Panc1 (cell line): ENCODE measurements around the gene PRTFDC1. TPM values are rescaled to one million over a fixed set of nuclear protein-coding genes. Genes with fewer than 3 reads are reported as not detected.

Source experiments
- ATAC-seq: fragments of 200-7000 bp; cut with Tn5 transposase; 2 replicates; pipeline ENCODE4 v1.9.1; 2020; ENCODE audit warnings: mild to moderate bottlenecking, moderate library complexity
- BruUV-seq: library from RNA; stranded (reverse); fragments of 400-500 nt; replicated peaks from 2 replicates; lab custom pipeline; 2021; lab: Mats Ljungman, UMichigan
- CTCF ChIA-PET: fragments of 300-600 bp; sonication (Branson Sonifier 250); formaldehyde crosslinking; loops from one replicate; lab custom pipeline; 2022; ENCODE audit warnings: antibody characterized with exemption; lab: Charles Lee
- POLR2A ChIA-PET: fragments of 300-600 bp; sonication (Branson Sonifier 250); formaldehyde crosslinking; loops from one replicate; lab custom pipeline; 2022; ENCODE audit warnings: antibody characterized with exemption; lab: Charles Lee
- DNase-seq: peaks from one replicate; pipeline ENCODE4 v3.0.0-alpha.2; 2010; ENCODE audit warnings: low read depth, low spot score
- H3K27ac ChIP-seq: 2 replicates; pipeline ENCODE4 v1.5.1; 2011; ENCODE audit warnings: mild to moderate bottlenecking, low read length, inconsistent platforms
- H3K27me3 ChIP-seq: fragments of 200-500 bp; sonication (Bioruptor generic); 2 replicates; pipeline ENCODE4 v1.6.0; 2014; ENCODE audit warnings: low read length, inconsistent platforms; ENCODE audit not compliant: control insufficient read depth, insufficient read depth
- H3K36me3 ChIP-seq: fragments of 200-500 bp; sonication (Bioruptor generic); 2 replicates; pipeline ENCODE4 v1.5.1; 2014; ENCODE audit warnings: inconsistent platforms, mild to moderate bottlenecking, low read length, moderate library complexity; ENCODE audit not compliant: control insufficient read depth, insufficient read depth
- H3K4me1 ChIP-seq: 2 replicates; pipeline ENCODE4 v1.5.1; 2011; ENCODE audit warnings: inconsistent platforms, mild to moderate bottlenecking, low read length, moderate library complexity; ENCODE audit not compliant: control insufficient read depth, insufficient read depth
- H3K4me3 ChIP-seq, 2 experiments: 2 replicates each; pipeline ENCODE4 v1.5.1; 2011 to 2012; ENCODE audit warnings: low read depth in 2 of 2, low read length in 2 of 2, mild to moderate bottlenecking in 2 of 2, inconsistent platforms in 1 of 2, moderate library complexity in 1 of 2
- H3K9me3 ChIP-seq: fragments of 200-500 bp; sonication (Bioruptor generic); 2 replicates; pipeline ENCODE4 v1.5.1; 2014; ENCODE audit warnings: low read depth, mild to moderate bottlenecking, inconsistent platforms, low read length, moderate library complexity; ENCODE audit not compliant: control insufficient read depth, insufficient read depth
- CTCF ChIP-seq: fragments of 450-650 bp; IDR thresholded peaks from 2 replicates; pipeline ENCODE4 v1.5.1; 2017; ENCODE audit warnings: mild to moderate bottlenecking
- POLR2AphosphoS5 ChIP-seq: IDR thresholded peaks from 2 replicates; pipeline ENCODE4 v1.6.1; 2012; ENCODE audit warnings: mild to moderate bottlenecking, low read depth, low read length, moderate library complexity
- REST ChIP-seq, 2 experiments: IDR thresholded peaks; 2 replicates each; pipeline ENCODE4 v1.6.1; 2011 to 2012; ENCODE audit warnings: low read depth in 2 of 2, control low read depth in 1 of 2, low read length in 1 of 2, mild to moderate bottlenecking in 1 of 2, moderate library complexity in 1 of 2; ENCODE audit not compliant: insufficient read depth in 1 of 2
- SIN3A ChIP-seq: IDR thresholded peaks from 2 replicates; pipeline ENCODE4 v1.6.1; 2012; ENCODE audit warnings: low read depth, mild to moderate bottlenecking, low read length, moderate library complexity, borderline replicate concordance; ENCODE audit not compliant: insufficient read depth
- TCF7L2 ChIP-seq: IDR thresholded peaks from 2 replicates; pipeline ENCODE4 v1.6.1; 2011; ENCODE audit warnings: mild to moderate bottlenecking, low read depth, low read length, inconsistent platforms
- in situ Hi-C: cut with HindIII; loops from 2 replicates; pipeline ENCODE4 v1.10.0; 2016; ENCODE audit warnings: low sequenced_read_pairs, low pct_unique_long_range_greater_than_20kb
- intact Hi-C: fragments of 100-400 bp; cut with micrococcal nuclease; formaldehyde crosslinking; loops from one replicate; pipeline ENCODE4 v1.10.0; 2022; ENCODE audit not compliant: unreplicated experiment
- total RNA-seq: library from RNA; stranded (reverse); gene quantifications from one replicate; pipeline ENCODE4 v1.2.1, GENCODE V29; 2021; ENCODE audit not compliant: unreplicated experiment

PRTFDC1 gene
- total RNA-seq, 1 experiment from 2014 or later, result 3.0 TPM

- H3K27ac ChIP-seq, result no peak overlapping the region
- H3K9me3 ChIP-seq, result no peaks in the 10 kb centered on the region
- H3K36me3 ChIP-seq, result no peaks in the 10 kb centered on the region
- no peak for TF ChIP-seq POLR2AphosphoS5
- TF ChIP-seq CTCF, result no peak
- no peak for TF ChIP-seq TCF7L2
- TF ChIP-seq SIN3A, result no peak
- TF ChIP-seq REST (IDR thresholded peaks at IDR 0.05; ENCODE audit: insufficient read depth in 1 of 2, low read depth in 2 of 2, low read length in 1 of 2), result no peak
- no peaks in the 10 kb centered on the region for H3K4me1 ChIP-seq
- no TSS peak for BruUV-seq
- no peak overlapping the region for H3K4me3 ChIP-seq
- no peaks in the 10 kb centered on the region for H3K27me3 ChIP-seq
- intact Hi-C loops, result no loop called here
- CTCF ChIA-PET, result interaction anchor here (0.7 kb wide), 1 partner anchor 307 kb away, joined by 5 read pairs; no protein-coding TSS in a partner anchor
- in situ Hi-C loops, result no loop called here
- POLR2A ChIA-PET, result no interaction called here
- DNase-seq, result no peak
- ATAC-seq, result no peak
Measured at GRCh38 chr10:24804392-24804791, 148.0 kb downstream of the PRTFDC1 start.

GRCh38 chr10:24802378-24802777 is 150.0 kb downstream of the PRTFDC1 start:
- DNase-seq (no peak), ATAC-seq (no peak)
- no peaks in the 10 kb centered on the region for H3K9me3 ChIP-seq
- intact Hi-C loops (no loop called here), in situ Hi-C loops (no loop called here)
- no peaks in the 10 kb centered on the region for H3K27me3 ChIP-seq
- ChIA-PET CTCF (no interaction called here), POLR2A (no interaction called here)
- no peak overlapping the region for H3K4me3 ChIP-seq
- BruUV-seq, result no TSS peak
- no peaks in the 10 kb centered on the region for H3K4me1 ChIP-seq
- TF ChIP-seq CTCF, result no peak
- TF ChIP-seq TCF7L2, result no peak
- no peak for TF ChIP-seq POLR2AphosphoS5
- TF ChIP-seq SIN3A, result no peak
- TF ChIP-seq REST (IDR thresholded peaks at IDR 0.05; ENCODE audit: insufficient read depth in 1 of 2, low read depth in 2 of 2, low read length in 1 of 2), result no peak
- no peak overlapping the region for H3K27ac ChIP-seq
- no peaks in the 10 kb centered on the region for H3K36me3 ChIP-seq
